ENCODE results near the gene PRCC.

GRCh38 chr1:156795787-156796186 is 28.5 kb downstream of the PRCC start:
- TF ChIP-seq POLR2A (IDR thresholded peaks at IDR 0.05) (no peak), CTCF (IDR thresholded peaks at IDR 0.05) (no peak)

Measured in uterus (tissue), 2 donors.